Spleen (tissue), 7 donors: ENCODE data around the gene GPC2.

Experiments used
- POLR2A ChIP-seq, 3 donors: fragments of 450-650 bp; IDR thresholded peaks; one replicate each; pipeline ENCODE4 v1.5.1; 2017; ENCODE audit warnings: antibody characterized with exemption in 3 of 3, mild to moderate bottlenecking in 1 of 3
- TF ChIP-seq, protein P1 (sequence below), 11 experiments: fragments of 200-600 bp in 7 of 11; fragments of 450-650 bp in 4 of 11; sonication (generic) in 4 of 11; IDR thresholded peaks in 8 of 11; conservative IDR thresholded peaks in 3 of 11; 1 replicate in 7 of 11; 2 replicates in 4 of 11; pipeline versions ENCODE4 v1.4.0 to v1.8.0; 2016 to 2021; ENCODE audit warnings: antibody characterized with exemption in 11 of 11, inconsistent platforms in 4 of 11, mild to moderate bottlenecking in 1 of 11
- donor health status: DM: no; HTN: no; CAD: no; lungs with moderate emphysema.
- donor health status: DM: no; HTN: no; CAD: no.
- donor health status: DM: no; HTN: no; CAD: no.

DNA sequence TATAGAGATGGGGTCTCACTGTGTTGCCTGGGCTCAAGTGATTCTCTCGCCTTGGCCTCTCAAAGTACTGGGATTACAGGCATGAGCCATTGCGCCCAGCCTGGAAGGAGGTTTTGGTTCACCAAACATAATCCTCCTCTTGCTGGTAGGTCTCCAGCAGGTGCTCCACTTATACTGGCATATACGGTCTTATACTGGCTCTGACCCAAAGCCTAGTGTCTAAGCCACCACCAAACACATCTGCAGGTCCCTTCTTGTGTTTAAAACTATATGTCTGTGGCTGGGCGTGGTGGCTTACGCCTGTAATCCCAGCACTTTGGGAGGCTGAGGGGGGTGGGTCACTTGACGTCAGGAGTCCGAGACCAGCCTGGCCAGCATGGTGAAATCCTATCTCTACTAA is 45.1 kb downstream of the GPC2 start:
- TF ChIP-seq, protein P1, sequence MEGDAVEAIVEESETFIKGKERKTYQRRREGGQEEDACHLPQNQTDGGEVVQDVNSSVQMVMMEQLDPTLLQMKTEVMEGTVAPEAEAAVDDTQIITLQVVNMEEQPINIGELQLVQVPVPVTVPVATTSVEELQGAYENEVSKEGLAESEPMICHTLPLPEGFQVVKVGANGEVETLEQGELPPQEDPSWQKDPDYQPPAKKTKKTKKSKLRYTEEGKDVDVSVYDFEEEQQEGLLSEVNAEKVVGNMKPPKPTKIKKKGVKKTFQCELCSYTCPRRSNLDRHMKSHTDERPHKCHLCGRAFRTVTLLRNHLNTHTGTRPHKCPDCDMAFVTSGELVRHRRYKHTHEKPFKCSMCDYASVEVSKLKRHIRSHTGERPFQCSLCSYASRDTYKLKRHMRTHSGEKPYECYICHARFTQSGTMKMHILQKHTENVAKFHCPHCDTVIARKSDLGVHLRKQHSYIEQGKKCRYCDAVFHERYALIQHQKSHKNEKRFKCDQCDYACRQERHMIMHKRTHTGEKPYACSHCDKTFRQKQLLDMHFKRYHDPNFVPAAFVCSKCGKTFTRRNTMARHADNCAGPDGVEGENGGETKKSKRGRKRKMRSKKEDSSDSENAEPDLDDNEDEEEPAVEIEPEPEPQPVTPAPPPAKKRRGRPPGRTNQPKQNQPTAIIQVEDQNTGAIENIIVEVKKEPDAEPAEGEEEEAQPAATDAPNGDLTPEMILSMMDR (IDR thresholded peaks at IDR 0.05 in 8 of 11, conservative IDR thresholded peaks at IDR 0.05 in 3 of 11), result no peak
- no peak for TF ChIP-seq POLR2A (IDR thresholded peaks at IDR 0.05)
